GM18502 (cell line): ENCODE data around the gene SVOP.
"Not testable (repeated sequence)": the region's sequence is repeated elsewhere in the genome, so short reads cannot be mapped to it uniquely, and the experiment has no call there.

ENCODE experiments used
- ATAC-seq: cut with Tn5 transposase; IDR thresholded peaks from one replicate; pipeline ENCODE4 v1.9.1; 2021; ENCODE audit warnings: mild to moderate bottlenecking; ENCODE audit not compliant: unreplicated experiment, poor library complexity

SVOP gene

GRCh38 chr12:108859923-108860291 lies 161.0 kb downstream of the SVOP start:
- no peak for ATAC-seq

GRCh38 chr12:108859141-108859922 lies 161.5 kb downstream of the SVOP start:
- ATAC-seq: not testable (repeated sequence)

GRCh38 chr12:108858311-108859074 lies 162.4 kb downstream of the SVOP start:
- ATAC-seq: no peak
